Measurements from ENCODE around the gene ARPC5. TPM values are rescaled to one million over a fixed set of nuclear protein-coding genes. Genes with fewer than 3 reads are reported as not detected.

The ARPC5 gene
- total RNA-seq, 4 donors from 2014 or later, result 59.7 to 202 (median 102) TPM

GRCh38 chr1:183589384-183589783 lies 46.2 kb downstream of the ARPC5 start:
- TF ChIP-seq CTCF (IDR thresholded peaks at IDR 0.05; ENCODE audit: low read depth), result no peak

GRCh38 chr1:183588827-183589226 lies 46.8 kb downstream of the ARPC5 start:
- no peak for TF ChIP-seq CTCF (IDR thresholded peaks at IDR 0.05; ENCODE audit: low read depth)

- no peak for TF ChIP-seq CTCF (IDR thresholded peaks at IDR 0.05; ENCODE audit: low read depth)
Observed at GRCh38 chr1:183586926-183587325, 48.7 kb downstream of the ARPC5 start.

GRCh38 chr1:183586455-183586854 lies 49.1 kb downstream of the ARPC5 start:
- no peak for TF ChIP-seq CTCF (IDR thresholded peaks at IDR 0.05; ENCODE audit: low read depth)

GRCh38 chr1:183585038-183585437 lies 50.5 kb downstream of the ARPC5 start:
- TF ChIP-seq CTCF (IDR thresholded peaks at IDR 0.05; ENCODE audit: low read depth), result no peak

GRCh38 chr1:183584147-183584546 lies 51.4 kb downstream of the ARPC5 start:
- TF ChIP-seq CTCF (IDR thresholded peaks at IDR 0.05; ENCODE audit: low read depth), result no peak

GRCh38 chr1:183583466-183583865 lies 52.1 kb downstream of the ARPC5 start:
- TF ChIP-seq CTCF (IDR thresholded peaks at IDR 0.05; ENCODE audit: low read depth), result no peak

Data from subcutaneous adipose tissue (tissue), 4 donors.